Measurements from ENCODE around the gene BLTP2.
A peak's percentile ranks its signal among the peaks of the same experiment; 100 is the strongest.
"Not testable (repeated sequence)": the region's sequence is repeated elsewhere in the genome, so short reads cannot be mapped to it uniquely, and the experiment has no call there.

Gene BLTP2

GRCh38 chr17:28645576-28645939 is 600 bp upstream of the BLTP2 start:
- DNase-seq, result no peak

- peak; percentile 50 for DNase-seq
These were observed 773 bp downstream of the BLTP2 start for GRCh38 chr17:28643983-28644786.

- DNase-seq, result no peak
These were observed 3.4 kb downstream of the BLTP2 start for GRCh38 chr17:28641579-28641978.

- no peak for DNase-seq
These were observed 9.5 kb downstream of the BLTP2 start for GRCh38 chr17:28635506-28635905.

- DNase-seq, result no peak
These were observed 10.6 kb downstream of the BLTP2 start for GRCh38 chr17:28634206-28634865.

- DNase-seq, result no peak
These were observed 18.1 kb downstream of the BLTP2 start for GRCh38 chr17:28626818-28627217.

- DNase-seq, result no peak
These were observed 20.8 kb downstream of the BLTP2 start for GRCh38 chr17:28624148-28624547.

GRCh38 chr17:28623696-28624095 is 21.3 kb downstream of the BLTP2 start:
- no peak for DNase-seq

- no peak for DNase-seq
These were observed 22.8 kb downstream of the BLTP2 start for GRCh38 chr17:28622186-28622585.

- DNase-seq, result no peak
These were observed 24.9 kb downstream of the BLTP2 start for GRCh38 chr17:28620010-28620409.

GRCh38 chr17:28618464-28618863 is 26.5 kb downstream of the BLTP2 start:
- DNase-seq, result no peak

- DNase-seq, result no peak
These were observed 28.7 kb downstream of the BLTP2 start for GRCh38 chr17:28616281-28616680.

- DNase-seq, result no peak
These were observed 29.6 kb downstream of the BLTP2 start for GRCh38 chr17:28615260-28615940.

GRCh38 chr17:28613931-28614381 is 31.0 kb downstream of the BLTP2 start, which contains the start of gene RSKR:
TSS of gene RSKR (minus strand) at chr17:28614185. CDS start at chr17:28614161, 24 bp downstream.
- DNase-seq, result no peak

- DNase-seq, result peak; percentile 23
These were observed 31.8 kb downstream of the BLTP2 start for GRCh38 chr17:28612936-28613872.

GRCh38 chr17:28612531-28612930 is 32.4 kb downstream of the BLTP2 start:
- DNase-seq, result no peak

GRCh38 chr17:28610376-28610775 is 34.6 kb downstream of the BLTP2 start:
- no peak for DNase-seq

- not testable (repeated sequence) for DNase-seq
These were observed 40.9 kb downstream of the BLTP2 start for GRCh38 chr17:28604031-28604430.

- DNase-seq, result peak; percentile 94
These were observed 45.4 kb downstream of the BLTP2 start for GRCh38 chr17:28599311-28600184.

- peak; percentile 91 for DNase-seq
These were observed 46.1 kb downstream of the BLTP2 start, which contains the start of gene SPAG5 for GRCh38 chr17:28598799-28599310. TSS of gene SPAG5 (minus strand) at chr17:28599025. CDS start at chr17:28598946, 79 bp downstream.

- DNase-seq, result no peak
These were observed 46.6 kb downstream of the BLTP2 start for GRCh38 chr17:28598389-28598788.

Data from HCEC 1CT (cell line).